HG02885 (cell line): ENCODE measurements around the gene POM121L2.

ENCODE experiments used
- ATAC-seq: cut with Tn5 transposase; IDR thresholded peaks from one replicate; pipeline ENCODE4 v1.9.1; 2021; ENCODE audit warnings: mild to moderate bottlenecking; ENCODE audit not compliant: unreplicated experiment, poor library complexity

The POM121L2 gene

GRCh38 chr6:27295301-27296079 is 16.6 kb downstream of the POM121L2 start:
- no peak for ATAC-seq

- ATAC-seq = no peak
These were observed 17.7 kb downstream of the POM121L2 start for GRCh38 chr6:27294409-27294808.

- no peak for ATAC-seq
These were observed 18.5 kb downstream of the POM121L2 start for GRCh38 chr6:27293436-27294098.

- no peak for ATAC-seq
These were observed 21.2 kb downstream of the POM121L2 start for GRCh38 chr6:27290850-27291208.

GRCh38 chr6:27290065-27290849 is 21.8 kb downstream of the POM121L2 start:
- no peak for ATAC-seq

- no peak for ATAC-seq
These were observed 23.7 kb downstream of the POM121L2 start for GRCh38 chr6:27288136-27289044.

GRCh38 chr6:27287751-27288135 is 24.3 kb downstream of the POM121L2 start:
- no peak for ATAC-seq

GRCh38 chr6:27286141-27286540 is 25.9 kb downstream of the POM121L2 start:
- ATAC-seq = no peak

GRCh38 chr6:27283279-27283678 is 28.8 kb downstream of the POM121L2 start:
- ATAC-seq = no peak

GRCh38 chr6:27281569-27281968 is 30.5 kb downstream of the POM121L2 start:
- ATAC-seq = no peak

- no peak for ATAC-seq
These were observed 31.0 kb downstream of the POM121L2 start for GRCh38 chr6:27281105-27281539.

- ATAC-seq = no peak
These were observed 31.5 kb downstream of the POM121L2 start for GRCh38 chr6:27280540-27281000.

- ATAC-seq = no peak
These were observed 32.0 kb downstream of the POM121L2 start for GRCh38 chr6:27280064-27280539.

GRCh38 chr6:27279513-27280063 is 32.5 kb downstream of the POM121L2 start:
- no peak for ATAC-seq

GRCh38 chr6:27275025-27275956 is 36.8 kb downstream of the POM121L2 start:
- ATAC-seq = no peak

- no peak for ATAC-seq
These were observed 38.3 kb downstream of the POM121L2 start for GRCh38 chr6:27273783-27274182.

- ATAC-seq = no peak
These were observed 43.3 kb downstream of the POM121L2 start for GRCh38 chr6:27268803-27269202.

GRCh38 chr6:27267857-27268434 is 44.1 kb downstream of the POM121L2 start:
- no peak for ATAC-seq
